ENCODE results near the gene PPIA.
"Not testable (repeated sequence)": the region's sequence is repeated elsewhere in the genome, so short reads cannot be mapped to it uniquely, and the experiment has no call there.

Gene PPIA

GRCh38 chr7:44843440-44843839 lies 47.0 kb downstream of the PPIA start:
- DNase-seq, result not testable (repeated sequence)

DNA sequence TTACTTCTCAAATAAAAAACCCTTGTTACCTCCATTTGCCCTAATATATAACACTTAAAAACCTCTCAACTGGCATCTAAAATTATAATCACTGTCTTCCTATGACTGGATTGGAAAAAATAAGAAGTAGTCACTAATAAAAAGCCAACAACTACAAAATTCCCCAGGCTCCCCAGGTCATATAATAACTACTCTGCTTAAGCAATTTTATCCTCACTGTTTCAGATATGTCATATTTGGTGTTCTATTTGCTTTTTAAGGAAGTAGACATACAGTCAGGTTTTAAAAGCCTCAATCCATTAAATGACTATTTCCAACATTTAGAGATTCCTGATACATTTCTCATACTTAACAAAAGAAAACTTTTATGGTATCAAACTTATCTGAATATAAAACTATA lies 49.0 kb downstream of the PPIA start:
- peak; percentile 40 for DNase-seq

GRCh38 chr7:44846390-44846789 lies 49.9 kb downstream of the PPIA start:
- DNase-seq, result not testable (repeated sequence)

DNA sequence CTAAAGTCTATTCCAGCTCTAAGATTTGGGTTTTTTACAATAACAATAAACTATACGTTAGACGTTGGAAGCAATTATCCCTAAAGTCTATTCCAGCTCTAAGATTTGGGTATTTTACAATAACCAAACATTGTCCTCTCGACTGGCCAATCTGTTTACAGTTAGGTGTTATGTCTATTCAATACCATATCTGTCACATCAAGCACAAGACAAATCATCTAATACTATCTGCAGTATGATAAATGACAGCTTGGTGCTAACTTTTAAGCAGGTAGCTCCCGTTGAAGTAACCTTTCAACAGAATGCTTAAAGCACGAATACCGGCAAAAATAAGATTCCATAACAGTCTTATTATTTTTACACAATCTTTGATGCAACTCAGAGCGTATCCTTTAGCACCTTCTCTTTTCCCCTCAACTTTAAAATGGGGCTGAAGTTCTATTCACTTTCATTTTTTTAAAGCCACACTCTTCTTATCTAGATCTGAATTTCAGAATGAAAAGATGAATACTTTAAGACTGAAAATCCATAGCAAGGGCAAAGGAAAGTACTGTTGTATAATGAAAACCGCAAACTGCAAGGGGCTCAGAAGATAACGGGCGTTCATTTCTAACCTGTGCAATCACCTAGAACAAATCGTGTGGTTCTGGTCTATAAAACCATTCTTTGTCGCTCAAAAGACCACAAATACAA lies 50.5 kb downstream of the PPIA start:
- no peak for DNase-seq

DNA sequence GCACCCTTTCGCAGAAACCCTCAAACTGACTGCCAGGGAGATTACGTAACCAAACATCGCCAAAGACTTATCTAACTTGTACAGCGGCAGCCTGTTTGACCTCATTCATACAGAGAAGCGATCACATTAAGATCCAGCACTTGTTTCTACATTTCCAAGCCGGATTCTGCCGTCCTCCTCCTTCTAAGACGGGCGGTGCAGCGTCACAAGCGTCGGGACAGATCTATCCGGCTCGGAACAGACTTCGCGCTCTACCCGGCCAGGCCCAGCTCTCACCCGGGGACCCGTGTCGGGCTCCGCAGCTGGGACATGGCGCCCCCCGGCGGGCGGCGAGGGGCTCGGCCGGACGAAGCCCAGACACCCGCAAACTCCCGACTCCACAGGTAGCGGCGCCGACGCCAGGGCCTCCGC lies 51.0 kb downstream of the PPIA start:
- peak; percentile 86 for DNase-seq

DNA sequence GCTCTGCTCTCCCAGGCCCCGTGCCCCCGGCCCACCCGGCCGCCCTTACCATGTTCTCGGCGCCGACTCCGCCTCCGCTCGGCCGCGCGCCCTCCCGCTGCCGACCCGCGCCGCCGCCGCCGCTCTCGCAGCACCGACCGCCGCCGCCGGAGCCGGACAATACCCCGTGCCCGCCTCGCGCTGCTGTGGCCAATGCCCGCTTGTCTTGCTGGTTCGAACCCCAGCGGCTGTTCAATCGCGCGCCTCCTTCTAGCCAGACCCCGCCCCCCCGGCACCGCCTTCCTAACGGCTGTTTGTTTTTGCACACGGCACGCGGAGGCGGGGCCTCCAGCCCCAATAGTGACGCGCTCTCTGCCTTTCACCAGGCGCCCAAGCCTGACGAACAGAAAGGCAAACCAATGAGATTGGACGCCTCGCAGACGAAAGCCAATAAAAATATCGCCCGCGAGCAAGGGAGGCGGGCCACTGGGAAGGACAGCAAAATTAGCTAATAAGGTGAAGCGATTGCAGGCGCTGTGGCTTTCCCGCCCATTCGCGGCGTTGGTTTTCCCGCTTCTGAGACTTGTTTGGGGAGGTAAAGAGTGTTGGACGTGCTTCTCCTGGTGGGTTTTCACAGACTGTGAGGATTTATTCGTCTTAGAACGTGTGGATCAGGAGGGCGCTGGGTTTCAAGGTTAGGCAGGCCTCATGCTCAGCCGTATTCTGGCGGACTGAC lies 51.6 kb downstream of the PPIA start, which contains the start of gene H2AZ2:
TSS of gene H2AZ2 (minus strand) at position 168 of the 715 bp plus-strand sequence. CDS start at position 52, 116 bp downstream.
- peak; percentile 100 for DNase-seq

GRCh38 chr7:44849259-44849884 lies 52.9 kb downstream of the PPIA start:
- no peak for DNase-seq

GRCh38 chr7:44849885-44850544 lies 53.5 kb downstream of the PPIA start:
- peak; percentile 13 for DNase-seq

GRCh38 chr7:44852590-44852989 lies 56.1 kb downstream of the PPIA start:
- no peak for DNase-seq

Measured in MV-4-11 (cell line).